H1 (cell line): ENCODE measurements around the gene MESD. TPM values are rescaled to one million over a fixed set of nuclear protein-coding genes. Genes with fewer than 3 reads are reported as not detected.

Experiments used
- CTCF ChIA-PET: fragments of 300-600 bp; sonication (Branson Sonifier 250); formaldehyde crosslinking; loops from one replicate; lab custom pipeline; 2021; ENCODE audit not compliant: partially characterized antibody; lab: Charles Lee
- POLR2A ChIA-PET: fragments of 300-600 bp; sonication (Branson Sonifier 250); formaldehyde crosslinking; loops from one replicate; lab custom pipeline; 2021; ENCODE audit warnings: inconsistent platforms; ENCODE audit not compliant: partially characterized antibody; lab: Charles Lee
- DNase-seq, 2 experiments: peaks; one replicate each; pipeline versions ENCODE4 v3.0.0 to v3.0.0-alpha.2; 2010 to 2022; ENCODE audit warnings: low spot score in 2 of 2, low read depth in 1 of 2, mixed read lengths in 1 of 2
- FAIRE-seq: peaks from 2 replicates; lab custom pipeline; 2011; peaks lifted over from hg19 to GRCh38; lab: Jason Lieb, UNC
- H2AFZ ChIP-seq: 2 replicates; pipeline ENCODE4 v1.8.1; 2012; ENCODE audit warnings: low read length, inconsistent platforms
- H2AK5ac ChIP-seq: 2 replicates; pipeline ENCODE4 v1.6.1; 2013; ENCODE audit warnings: low read depth, low read length
- H2BK120ac ChIP-seq: replicated peaks from 2 replicates; pipeline ENCODE3; 2013; ENCODE audit warnings: low read depth, low read length, inconsistent platforms
- H2BK12ac ChIP-seq: 2 replicates; pipeline ENCODE4 v1.6.1; 2013; ENCODE audit warnings: low read depth, low read length
- H2BK15ac ChIP-seq: 2 replicates; pipeline ENCODE4 v1.6.1; 2013; ENCODE audit warnings: low read length
- H2BK20ac ChIP-seq: 2 replicates; pipeline ENCODE4 v1.6.1; 2013; ENCODE audit warnings: low read length
- H2BK5ac ChIP-seq: 2 replicates; pipeline ENCODE4 v1.6.1; 2013; ENCODE audit warnings: low read depth, low read length
- H3K14ac ChIP-seq: 2 replicates; pipeline ENCODE4 v1.6.1; 2013; ENCODE audit warnings: inconsistent platforms; ENCODE audit not compliant: insufficient read length
- H3K18ac ChIP-seq: 2 replicates; pipeline ENCODE4 v1.6.1; 2013; ENCODE audit warnings: low read length; ENCODE audit errors: extremely low read depth
- H3K23ac ChIP-seq: 2 replicates; pipeline ENCODE4 v1.6.1; 2013; ENCODE audit warnings: inconsistent platforms; ENCODE audit not compliant: insufficient read length
- H3K23me2 ChIP-seq: 2 replicates; pipeline ENCODE4 v1.6.1; 2013; ENCODE audit warnings: low read depth, low read length
- H3K27ac ChIP-seq: 2 replicates; pipeline ENCODE4 v1.6.1; 2011; ENCODE audit warnings: low read depth, low read length, inconsistent platforms
- H3K27me3 ChIP-seq, 4 experiments: replicated peaks in 1 of 4; 1 replicate in 1 of 4; 2 replicates in 3 of 4; pipeline versions ENCODE4 v1.6.1 to v1.8.1; 2011 to 2013; ENCODE audit warnings: low read length in 3 of 4, mild to moderate bottlenecking in 3 of 4, inconsistent platforms in 2 of 4, mixed read lengths in 2 of 4, moderate library complexity in 1 of 4; ENCODE audit not compliant: control insufficient read depth in 3 of 4, insufficient read depth in 3 of 4; ENCODE audit errors: extremely low read depth in 1 of 4
- H3K36me3 ChIP-seq, 4 experiments: 2 replicates each; pipeline versions ENCODE4 v1.6.1 to v1.8.1; 2011 to 2013; ENCODE audit warnings: mild to moderate bottlenecking in 4 of 4, low read length in 3 of 4, moderate library complexity in 2 of 4, control low read depth in 1 of 4, inconsistent platforms in 1 of 4; ENCODE audit not compliant: insufficient read depth in 4 of 4, control insufficient read depth in 2 of 4
- H3K4ac ChIP-seq: replicated peaks from 2 replicates; pipeline ENCODE3; 2013; ENCODE audit warnings: low read length, low read depth, mixed read lengths, inconsistent platforms; ENCODE audit not compliant: insufficient read length
- H3K4me1 ChIP-seq, 4 experiments: replicated peaks in 1 of 4; 1 replicate in 1 of 4; 2 replicates in 3 of 4; pipeline versions ENCODE4 v1.6.1 to v1.8.1; 2011 to 2013; ENCODE audit warnings: low read length in 3 of 4, inconsistent platforms in 2 of 4, mixed read lengths in 1 of 4; ENCODE audit not compliant: insufficient read depth in 4 of 4, control insufficient read depth in 3 of 4
- H3K4me2 ChIP-seq, 2 experiments: 2 replicates each; pipeline versions ENCODE4 v1.6.1 to v1.8.1; 2011 to 2013; ENCODE audit warnings: low read depth in 2 of 2, low read length in 2 of 2, control low read depth in 1 of 2, inconsistent platforms in 1 of 2, mild to moderate bottlenecking in 1 of 2; ENCODE audit not compliant: insufficient read depth in 1 of 2
- H3K4me3 ChIP-seq, 4 experiments: fragments of 200-600, 300-600 bp in 1 of 4; sonication (generic), shearing (Covaris generic), sonication (Bioruptor Twin) in 1 of 4; 2 replicates each; pipeline versions ENCODE4 v1.5.1 to v1.8.1; 2011 to 2016; ENCODE audit warnings: low read length in 4 of 4, low read depth in 3 of 4, control low read depth in 2 of 4, inconsistent platforms in 2 of 4, mild to moderate bottlenecking in 2 of 4, mixed read lengths in 1 of 4, moderate library complexity in 1 of 4; ENCODE audit not compliant: insufficient read depth in 2 of 4; ENCODE audit errors: extremely low read depth in 1 of 4
- H3K56ac ChIP-seq: replicated peaks from 2 replicates; pipeline ENCODE3; 2013; ENCODE audit warnings: low read depth, mild to moderate bottlenecking, mixed read lengths, low read length, inconsistent platforms; ENCODE audit not compliant: insufficient read length
- H3K79me1 ChIP-seq: 2 replicates; pipeline ENCODE4 v1.6.1; 2013; ENCODE audit warnings: low read depth, low read length, control low read depth
- H3K79me2 ChIP-seq, 2 experiments: 2 replicates each; pipeline versions ENCODE4 v1.6.1 to v1.8.1; 2012 to 2013; ENCODE audit warnings: low read length in 2 of 2, mild to moderate bottlenecking in 2 of 2, inconsistent platforms in 1 of 2; ENCODE audit not compliant: insufficient read depth in 2 of 2, control insufficient read depth in 1 of 2
- H3K9ac ChIP-seq, 4 experiments: replicated peaks in 1 of 4; 1 replicate in 1 of 4; 2 replicates in 3 of 4; pipeline versions ENCODE4 v1.6.1 to v1.8.1; 2011 to 2013; ENCODE audit warnings: low read depth in 3 of 4, low read length in 3 of 4, control low read depth in 2 of 4, mild to moderate bottlenecking in 2 of 4, moderate library complexity in 2 of 4, inconsistent platforms in 1 of 4; ENCODE audit errors: extremely low read depth in 1 of 4
- H3K9me3 ChIP-seq, 2 experiments: 2 replicates each; pipeline versions ENCODE4 v1.6.1 to v1.8.1; 2012 to 2013; ENCODE audit warnings: mild to moderate bottlenecking in 2 of 2, moderate library complexity in 2 of 2, control low read depth in 1 of 2, inconsistent platforms in 1 of 2, low read depth in 1 of 2, low read length in 1 of 2, mixed read lengths in 1 of 2; ENCODE audit not compliant: insufficient read depth in 2 of 2
- H4K20me1 ChIP-seq, 2 experiments: replicated peaks in 1 of 2; 2 replicates each; pipeline versions ENCODE3 to v1.8.1; 2011 to 2013; ENCODE audit warnings: inconsistent platforms in 2 of 2, low read length in 2 of 2, mild to moderate bottlenecking in 1 of 2; ENCODE audit not compliant: insufficient read depth in 2 of 2, control insufficient read depth in 1 of 2
- H4K5ac ChIP-seq: 2 replicates; pipeline ENCODE4 v1.6.1; 2013; ENCODE audit warnings: low read length, low read depth, mixed read lengths, inconsistent platforms; ENCODE audit not compliant: insufficient read length
- H4K8ac ChIP-seq: 2 replicates; pipeline ENCODE4 v1.8.0; 2013; ENCODE audit warnings: mild to moderate bottlenecking, moderate library complexity, low read length, inconsistent platforms; ENCODE audit not compliant: insufficient read depth; ENCODE audit errors: extremely low read depth
- H4K91ac ChIP-seq: replicated peaks from 2 replicates; pipeline ENCODE3; 2013; ENCODE audit warnings: low read length, mixed read lengths, inconsistent platforms; ENCODE audit not compliant: insufficient read length
- BACH1 ChIP-seq: IDR thresholded peaks from 2 replicates; pipeline ENCODE4 v1.6.1; 2012; ENCODE audit warnings: low read length, improper control_type of control experiment
- E2F6 ChIP-seq: IDR thresholded peaks from 2 replicates; pipeline ENCODE4 v1.6.1; 2012; ENCODE audit warnings: inconsistent platforms
- HDAC2 ChIP-seq, 2 experiments: fragments of 300-600 bp in 1 of 2; sonication (generic) in 1 of 2; IDR thresholded peaks; 2 replicates each; pipeline ENCODE4 v1.6.1; 2011 to 2012; ENCODE audit warnings: low read depth in 2 of 2, low read length in 2 of 2, mild to moderate bottlenecking in 2 of 2, moderate library complexity in 2 of 2, borderline replicate concordance in 1 of 2, inconsistent platforms in 1 of 2
- KDM1A ChIP-seq: fragments of 200-600, 300-600 bp; sonication (generic); IDR thresholded peaks from 2 replicates; pipeline ENCODE4 v1.7.1; 2016; ENCODE audit warnings: mild to moderate bottlenecking, low read length, borderline replicate concordance
- NANOG ChIP-seq: IDR thresholded peaks from 2 replicates; pipeline ENCODE4 v1.6.1; 2011; ENCODE audit warnings: low read length, low read depth, mild to moderate bottlenecking, inconsistent platforms; ENCODE audit not compliant: insufficient read depth, poor library complexity, severe bottlenecking
- POU5F1 ChIP-seq: IDR thresholded peaks from 2 replicates; pipeline ENCODE4 v1.6.1; 2011; ENCODE audit warnings: low read depth, mild to moderate bottlenecking, low read length, moderate library complexity
- SAP30 ChIP-seq: fragments of 300-600 bp; sonication (generic); IDR thresholded peaks from 2 replicates; pipeline ENCODE4 v1.7.1; 2012; ENCODE audit warnings: low read length, moderate library complexity, mild to moderate bottlenecking, inconsistent platforms; ENCODE audit not compliant: insufficient read depth, insufficient replicate concordance
- SRF ChIP-seq: IDR thresholded peaks from 2 replicates; pipeline ENCODE4 v1.6.1; 2011; ENCODE audit warnings: mild to moderate bottlenecking, low read depth, low read length, moderate library complexity
- TEAD4 ChIP-seq: IDR thresholded peaks from 2 replicates; pipeline ENCODE4 v1.6.1; 2012; ENCODE audit warnings: low read depth, low read length, inconsistent platforms, mixed read lengths
- YY1 ChIP-seq: IDR thresholded peaks from 2 replicates; pipeline ENCODE4 v1.6.1; 2011; ENCODE audit warnings: low read depth, mild to moderate bottlenecking, low read length
- WGBS, 2 experiments: shearing (Covaris generic) in 1 of 2; methylation state at CpG; one replicate each; pipeline versions ENCODE4 v1.1.6 to v1.1.7; 2013 to 2015; ENCODE audit warnings: low lambda C conversion rate in 2 of 2, mixed read lengths in 2 of 2, inconsistent platforms in 1 of 2, low coverage in 1 of 2, missing lambda C conversion rate in 1 of 2; ENCODE audit not compliant: insufficient replicate concordance in 2 of 2, insufficient coverage in 1 of 2, insufficient read length in 1 of 2; ENCODE audit errors: extremely low coverage in 1 of 2, missing lambda C conversion rate in 1 of 2; 5-methylcytosine and 5-hydroxymethylcytosine counted together
- polyA plus RNA-seq, 7 experiments: library from polyadenylated mRNA; depleted of rRNA in 3 of 7; stranded (reverse) in 5 of 7; unstranded in 2 of 7; fragments of >200 nt in 5 of 7; fragments of 200-250 nt in 2 of 7; gene quantifications; 1 replicate in 5 of 7; 2 replicates in 1 of 7; 4 replicates in 1 of 7; pipeline versions ENCODE4 v1.2.1 to v1.2.3, GENCODE V29; 2011 to 2013; ENCODE audit warnings: missing spikeins in 2 of 7, mixed read lengths in 2 of 7
- total RNA-seq: library from RNA; stranded (reverse); fragmentation: NEBNext Ultra II Directional; extraction: Animal tissue kit (Norgen Biotek cat#: 25700); gene quantifications from 2 replicates; pipeline ENCODE4 v1.2.1, GENCODE V29; 2021

The MESD gene
- total and polyA plus RNA-seq, 2 of the 8 experiments (the other 6 are each of a cell fraction or from before 2014, with no cell fraction given), result 11.0 to 28.3 TPM

- Histone ChIP-seq H4K91ac (no peak overlapping the region), H3K14ac (no peak overlapping the region), H2AFZ (peak overlapping the region; percentile 35; the same call in 1 of the 2 replicates), H2BK15ac (no peak overlapping the region), H3K4me2 (peak overlapping the region in 1 of 2 experiments; percentile 8; a peak in 1 of 4 replicates), H2BK20ac (no peak overlapping the region), H3K56ac (no peak overlapping the region), H3K4ac (no peak overlapping the region), H3K23ac (no peak overlapping the region), H3K79me1 (no peaks in the 10 kb centered on the region), H2AK5ac (no peak overlapping the region), H3K9ac (no peak overlapping the region), H4K8ac (no peak overlapping the region), H3K18ac (no peak overlapping the region; the same call in 1 of the 2 replicates), H3K27ac (no peak overlapping the region), H4K20me1 (no peaks in the 10 kb centered on the region), H2BK120ac (no peak overlapping the region), H3K4me1 (peaks cover 2 to 13% (median 9%) of the 10 kb centered on the region in 4 experiments; a peak in 5 of 7 replicates), H3K27me3 (no peaks in the 10 kb centered on the region; a peak in 1 of 7 replicates), H4K5ac (no peak overlapping the region), H3K9me3 (no peaks in the 10 kb centered on the region), H3K79me2 (no peaks in the 10 kb centered on the region), H3K4me3 (no peak overlapping the region), H2BK5ac (no peak overlapping the region), H3K36me3 (no peaks in the 10 kb centered on the region), H3K23me2 (no peaks in the 10 kb centered on the region), H2BK12ac (no peak overlapping the region)
- CTCF ChIA-PET, result interaction anchor here (0.5 to 1.0 kb wide), 2 partner anchors 243 to 1979 kb away, joined by 3 to 4 read pairs; no protein-coding TSS in a partner anchor
- FAIRE-seq (no peak), DNase-seq (no peak)
- 70% methylated on average over 13 of the region's 13 CpGs; no CpG with 5 or more reads in 1 of the 2 experiments for WGBS, 2 experiments
- POLR2A ChIA-PET, result interaction anchor here (1.8 kb wide), 1 partner anchor 22 kb away, joined by 6 read pairs; the partner anchor contains the start of gene TLNRD1
- TF ChIP-seq YY1 (no peak), SRF (no peak), NANOG (no peak), E2F6 (0 out of 2 replicates have a peak, but pooled peaks have one; percentile 5), POU5F1 (no peak), KDM1A (no peak), TEAD4 (no peak), BACH1 (no peak), SAP30 (no peak), HDAC2 (IDR thresholded peaks at IDR 0.05; ENCODE audit: borderline replicate concordance in 1 of 2, low read depth in 2 of 2, low read length in 2 of 2) (no peak)
These were observed 34.1 kb upstream of the MESD start for GRCh38 chr15:81023483-81024264.
